AG04449 (cell line): ENCODE results near the gene SLC28A3.
A peak's percentile ranks its signal among the peaks of the same experiment; 100 is the strongest.

Experiments
- CTCF ChIA-PET: fragments of 350-600 bp; formaldehyde crosslinking; extraction: SDS; loops from one replicate; lab custom pipeline; 2021; ENCODE audit warnings: antibody characterized with exemption; lab: Yijun Ruan, JAX
- POLR2A ChIA-PET: fragments of 400-600, 350-600 bp; formaldehyde crosslinking; extraction: SDS; loops from one replicate; lab custom pipeline; 2020; ENCODE audit warnings: antibody characterized with exemption, inconsistent platforms; lab: Yijun Ruan, JAX
- DNase-seq: peaks from one replicate; pipeline ENCODE4 v3.0.0-alpha.2; 2010; ENCODE audit warnings: low read depth, low spot score
- H3K4me3 ChIP-seq: 2 replicates; pipeline ENCODE4 v1.5.1; 2011; ENCODE audit warnings: low read depth, mild to moderate bottlenecking, control low read depth, low read length
- TF ChIP-seq, protein P1 (sequence below): IDR thresholded peaks from one replicate; pipeline ENCODE4 v1.5.1; 2011; ENCODE audit warnings: mild to moderate bottlenecking, moderate library complexity, low read length, control low read depth, inconsistent platforms; ENCODE audit not compliant: insufficient read depth; ENCODE audit errors: missing control alignments

The SLC28A3 gene

DNA sequence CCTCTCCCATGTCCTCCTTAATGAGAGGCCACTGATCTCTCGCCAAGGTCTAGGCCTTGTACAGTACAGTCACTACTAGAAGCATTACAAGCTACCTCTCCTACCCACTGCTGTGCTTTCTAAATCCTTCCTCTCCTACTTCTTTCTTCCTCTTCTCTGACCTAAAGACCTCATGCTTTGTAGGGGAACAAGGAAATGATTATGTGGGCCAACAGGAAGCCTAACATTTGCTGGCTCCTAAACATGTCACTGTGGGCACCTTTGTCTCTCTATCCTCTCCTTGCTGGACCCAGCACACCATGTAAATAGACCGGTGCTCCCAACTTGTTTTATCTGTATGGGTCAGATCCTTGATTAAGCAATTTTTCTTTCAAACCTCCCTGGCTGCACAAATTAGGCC is 16.7 kb downstream of the SLC28A3 start:
- TF ChIP-seq, protein P1, sequence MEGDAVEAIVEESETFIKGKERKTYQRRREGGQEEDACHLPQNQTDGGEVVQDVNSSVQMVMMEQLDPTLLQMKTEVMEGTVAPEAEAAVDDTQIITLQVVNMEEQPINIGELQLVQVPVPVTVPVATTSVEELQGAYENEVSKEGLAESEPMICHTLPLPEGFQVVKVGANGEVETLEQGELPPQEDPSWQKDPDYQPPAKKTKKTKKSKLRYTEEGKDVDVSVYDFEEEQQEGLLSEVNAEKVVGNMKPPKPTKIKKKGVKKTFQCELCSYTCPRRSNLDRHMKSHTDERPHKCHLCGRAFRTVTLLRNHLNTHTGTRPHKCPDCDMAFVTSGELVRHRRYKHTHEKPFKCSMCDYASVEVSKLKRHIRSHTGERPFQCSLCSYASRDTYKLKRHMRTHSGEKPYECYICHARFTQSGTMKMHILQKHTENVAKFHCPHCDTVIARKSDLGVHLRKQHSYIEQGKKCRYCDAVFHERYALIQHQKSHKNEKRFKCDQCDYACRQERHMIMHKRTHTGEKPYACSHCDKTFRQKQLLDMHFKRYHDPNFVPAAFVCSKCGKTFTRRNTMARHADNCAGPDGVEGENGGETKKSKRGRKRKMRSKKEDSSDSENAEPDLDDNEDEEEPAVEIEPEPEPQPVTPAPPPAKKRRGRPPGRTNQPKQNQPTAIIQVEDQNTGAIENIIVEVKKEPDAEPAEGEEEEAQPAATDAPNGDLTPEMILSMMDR: no peak
- CTCF ChIA-PET: interaction anchor here (0.9 to 2.2 kb wide), 4 partner anchors 8 to 386 kb away, joined by 3 to 14 read pairs (median 4); no protein-coding TSS in a partner anchor

DNA sequence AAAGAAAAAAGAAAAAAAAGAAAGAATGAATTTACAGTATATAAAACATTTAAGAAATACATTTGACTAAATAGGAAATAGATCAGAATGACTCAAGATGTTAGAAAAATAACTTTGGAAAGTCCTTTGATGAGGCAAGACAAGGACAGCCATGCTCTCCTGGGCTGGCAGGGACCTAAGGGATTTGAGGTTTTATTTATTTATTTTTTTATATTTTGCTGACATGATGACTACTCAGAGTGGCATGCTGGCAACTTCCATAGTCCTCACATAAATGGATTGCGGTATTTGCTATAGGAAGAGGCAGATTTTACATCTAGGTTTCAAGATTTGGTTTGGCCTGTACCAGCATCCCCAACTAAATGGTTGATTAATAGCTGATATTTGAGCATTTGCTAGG is 17.7 kb downstream of the SLC28A3 start:
- CTCF ChIA-PET: interaction anchor here (0.9 to 1.8 kb wide), 5 partner anchors 10 to 386 kb away, joined by 3 to 5 read pairs (median 3); no protein-coding TSS in a partner anchor
- no peak overlapping the region for H3K4me3 ChIP-seq
- POLR2A ChIA-PET: no interaction called here
- peak; percentile 61 for DNase-seq
- TF ChIP-seq, protein P1: no peak

More for the DNA sequence above, 16.7 kb downstream of the SLC28A3 start:
- no peak overlapping the region for H3K4me3 ChIP-seq
- POLR2A ChIA-PET: no interaction called here
- DNase-seq: no peak

DNA sequence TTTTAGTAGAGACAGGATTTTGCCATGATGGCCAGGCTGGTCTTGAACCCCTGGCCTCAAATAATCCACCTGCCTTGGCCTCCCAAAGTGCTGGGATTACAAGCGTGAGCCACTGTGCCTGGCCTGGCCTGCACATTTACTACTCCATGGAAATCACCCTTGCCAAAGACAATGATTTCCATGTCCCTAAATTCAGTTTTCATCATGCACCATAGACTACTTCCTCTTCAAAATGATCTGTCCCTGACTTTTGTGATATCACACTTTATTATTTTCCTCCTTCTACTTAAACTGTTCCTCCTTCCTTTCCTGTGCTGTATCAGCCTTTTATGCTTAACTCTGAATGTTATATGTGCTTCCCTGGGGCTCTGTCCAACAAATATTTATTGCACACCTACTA is 20.3 kb downstream of the SLC28A3 start:
- no peak overlapping the region for H3K4me3 ChIP-seq
- ChIA-PET POLR2A (no interaction called here), CTCF (no interaction called here)
- no peak for DNase-seq
- TF ChIP-seq, protein P1: no peak

DNA sequence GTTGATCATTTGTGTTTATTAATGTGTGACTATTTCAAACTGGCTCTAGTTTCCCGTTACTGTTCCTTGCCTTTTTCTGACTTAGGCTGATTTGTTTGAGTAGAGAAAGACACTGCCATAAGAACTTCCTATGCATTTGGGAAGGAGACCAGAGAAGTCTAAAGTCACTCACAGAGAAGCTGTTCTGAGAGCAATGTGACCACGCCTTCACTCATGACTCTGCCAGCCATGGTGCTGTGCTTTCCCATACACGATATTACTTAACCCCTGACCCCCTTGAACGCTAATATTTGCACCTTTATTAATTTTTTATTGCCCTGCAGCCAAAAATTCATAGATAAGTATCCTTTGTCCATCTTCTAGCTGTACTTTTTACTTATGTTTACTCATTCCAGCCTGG is 20.9 kb downstream of the SLC28A3 start:
- DNase-seq: no peak
- no peak overlapping the region for H3K4me3 ChIP-seq
- TF ChIP-seq, protein P1: no peak
- ChIA-PET POLR2A (no interaction called here), CTCF (interaction anchor here (0.6 to 1.4 kb wide), 2 partner anchors 317 to 382 kb away, joined by 3 to 4 read pairs; no protein-coding TSS in a partner anchor)

DNA sequence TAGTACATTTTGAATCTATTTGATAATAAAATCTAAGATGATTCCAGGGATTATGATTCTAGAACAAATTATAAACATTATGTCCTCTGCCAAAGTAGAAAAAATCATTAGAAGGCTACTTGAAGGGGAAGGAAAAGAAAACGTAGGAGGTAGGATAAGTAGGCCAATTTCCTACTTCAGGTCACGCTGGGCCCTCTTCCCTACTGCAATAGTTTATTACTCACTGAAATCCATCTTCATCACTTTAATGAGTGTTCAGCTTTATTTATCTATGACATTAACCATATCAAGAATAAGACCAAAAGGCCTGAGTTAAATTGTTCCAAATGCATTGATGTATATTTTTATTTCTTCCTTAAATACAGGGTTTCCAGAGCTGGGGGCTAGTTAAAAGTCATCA is 21.6 kb downstream of the SLC28A3 start:
- DNase-seq: no peak
- TF ChIP-seq, protein P1: no peak
- no peak overlapping the region for H3K4me3 ChIP-seq
- CTCF ChIA-PET: interaction anchor here (1.4 to 1.5 kb wide), 2 partner anchors 380 to 381 kb away, joined by 3 to 4 read pairs; no protein-coding TSS in a partner anchor
- POLR2A ChIA-PET: no interaction called here

DNA sequence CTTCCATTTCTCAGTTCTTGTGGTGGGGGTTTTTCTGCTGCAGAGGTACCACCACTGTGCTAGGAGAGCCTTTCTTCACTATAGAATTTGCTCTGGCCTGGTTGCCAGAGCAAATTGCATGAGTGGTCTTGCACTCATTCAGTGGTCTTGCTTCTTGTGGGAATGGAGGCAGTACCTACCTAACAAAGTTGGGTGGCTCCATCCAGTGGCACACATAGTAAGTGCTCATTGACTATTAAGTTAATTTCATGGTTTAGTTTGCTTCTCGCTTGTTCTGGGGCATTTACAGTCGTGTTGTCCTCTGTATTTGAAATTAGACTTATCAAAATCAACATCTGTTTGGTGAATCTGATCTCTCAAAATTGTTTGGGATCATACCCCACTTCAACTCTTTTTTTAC is 23.0 kb downstream of the SLC28A3 start:
- H3K4me3 ChIP-seq: no peak overlapping the region
- TF ChIP-seq, protein P1: no peak
- CTCF ChIA-PET: interaction anchor here (1.1 to 5.8 kb wide), 4 partner anchors 13 to 397 kb away, joined by 4 to 43 read pairs (median 28); partner anchors contain the start of gene KIF27
- no peak for DNase-seq
- POLR2A ChIA-PET: no interaction called here
